ENCODE results near the gene ITPR3.

The ITPR3 gene

GRCh38 chr6:33631971-33632557 lies 10.9 kb downstream of the ITPR3 start:
- no peaks in the 10 kb centered on the region for H3K36me3 ChIP-seq
- peaks cover 6% of the 10 kb centered on the region for H3K4me1 ChIP-seq
- no peaks in the 10 kb centered on the region for H3K9me3 ChIP-seq
- no peak overlapping the region for H3K4me3 ChIP-seq (ENCODE audit: low read depth, low read length)
- peaks cover 12% of the 10 kb centered on the region for H3K27me3 ChIP-seq
- no peak for DNase-seq
- TF ChIP-seq CTCF (IDR thresholded peaks at IDR 0.05; ENCODE audit: low read depth, low read length): no peak

- peaks cover 12% of the 10 kb centered on the region for H3K27me3 ChIP-seq
- DNase-seq: peak; percentile 59
- H3K9me3 ChIP-seq: no peaks in the 10 kb centered on the region
- H3K4me1 ChIP-seq: peaks cover 6% of the 10 kb centered on the region
- H3K4me3 ChIP-seq (ENCODE audit: low read depth, low read length): no peak overlapping the region
- H3K36me3 ChIP-seq: no peaks in the 10 kb centered on the region
- TF ChIP-seq CTCF (IDR thresholded peaks at IDR 0.05; ENCODE audit: low read depth, low read length): peak; percentile 74
Measured at GRCh38 chr6:33632558-33633039, 11.5 kb downstream of the ITPR3 start.

- no peak for TF ChIP-seq CTCF (IDR thresholded peaks at IDR 0.05; ENCODE audit: low read depth, low read length)
- Histone ChIP-seq H3K36me3 (no peaks in the 10 kb centered on the region), H3K4me3 (ENCODE audit: low read depth, low read length) (peak overlapping the region; percentile 12), H3K4me1 (peaks cover 6% of the 10 kb centered on the region), H3K9me3 (no peaks in the 10 kb centered on the region), H3K27me3 (peaks cover 12% of the 10 kb centered on the region)
- DNase-seq: no peak
Measured at GRCh38 chr6:33633084-33633461, 12.0 kb downstream of the ITPR3 start.

- Histone ChIP-seq H3K4me1 (peaks cover 6% of the 10 kb centered on the region), H3K9me3 (no peaks in the 10 kb centered on the region), H3K36me3 (no peaks in the 10 kb centered on the region), H3K4me3 (ENCODE audit: low read depth, low read length) (peak overlapping the region; percentile 57), H3K27me3 (peaks cover 12% of the 10 kb centered on the region)
- peak; percentile 68 for DNase-seq
- no peak for TF ChIP-seq CTCF (IDR thresholded peaks at IDR 0.05; ENCODE audit: low read depth, low read length)
Measured at GRCh38 chr6:33633462-33634158, 12.5 kb downstream of the ITPR3 start.

GRCh38 chr6:33634161-33634727 lies 13.1 kb downstream of the ITPR3 start:
- peak overlapping the region; percentile 57 for H3K4me3 ChIP-seq (ENCODE audit: low read depth, low read length)
- H3K36me3 ChIP-seq: no peaks in the 10 kb centered on the region
- peaks cover 6% of the 10 kb centered on the region for H3K4me1 ChIP-seq
- no peak for TF ChIP-seq CTCF (IDR thresholded peaks at IDR 0.05; ENCODE audit: low read depth, low read length)
- H3K9me3 ChIP-seq: no peaks in the 10 kb centered on the region
- H3K27me3 ChIP-seq: peaks cover 12% of the 10 kb centered on the region
- no peak for DNase-seq

- TF ChIP-seq CTCF (IDR thresholded peaks at IDR 0.05; ENCODE audit: low read depth, low read length): no peak
Measured at GRCh38 chr6:33634946-33635345, 13.8 kb downstream of the ITPR3 start.

More at GRCh38 chr6:33634946-33635345, 13.8 kb downstream of the ITPR3 start:
- no peaks in the 10 kb centered on the region for H3K36me3 ChIP-seq
- no peak overlapping the region for H3K4me3 ChIP-seq (ENCODE audit: low read depth, low read length)
- peaks cover 12% of the 10 kb centered on the region for H3K27me3 ChIP-seq
- peaks cover 6% of the 10 kb centered on the region for H3K4me1 ChIP-seq
- no peak for DNase-seq
- no peaks in the 10 kb centered on the region for H3K9me3 ChIP-seq

Measured in BE2C (cell line).